Measurements from ENCODE around the gene ERLEC1.
A peak's percentile ranks its signal among the peaks of the same experiment; 100 is the strongest.

The ERLEC1 gene

DNA sequence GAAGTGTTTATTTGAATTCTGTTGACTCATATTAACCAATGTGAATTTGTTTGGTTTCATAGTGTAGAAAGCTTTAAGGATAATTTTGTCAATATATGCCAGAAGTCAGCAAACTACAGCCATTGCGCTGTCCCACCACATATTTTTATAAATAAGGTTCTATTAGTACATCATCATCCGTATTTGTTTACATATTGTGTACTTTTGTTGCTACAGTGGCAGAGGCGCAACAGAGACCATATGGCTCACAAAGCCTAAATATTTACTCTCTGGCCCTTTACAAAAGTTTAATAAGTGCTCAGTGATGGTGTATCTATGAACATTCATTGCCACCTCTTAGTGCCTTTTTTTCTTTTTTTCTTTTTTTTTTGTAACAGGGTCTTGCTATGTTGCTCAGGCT is 6.4 kb downstream of the ERLEC1 start:
- no peak overlapping the region for H3K4me3 ChIP-seq (ENCODE audit: low read length)
- no peak for TF ChIP-seq CTCF (IDR thresholded peaks at IDR 0.05; ENCODE audit: insufficient read depth, low read depth, low read length, missing control alignments)
- no peak for DNase-seq (ENCODE audit: low read depth)

GRCh38 chr2:53793821-53794220 is 7.0 kb downstream of the ERLEC1 start:
- no peak for TF ChIP-seq CTCF (IDR thresholded peaks at IDR 0.05; ENCODE audit: insufficient read depth, low read depth, low read length, missing control alignments)
- no peak overlapping the region for H3K4me3 ChIP-seq (ENCODE audit: low read length)
- DNase-seq (ENCODE audit: low read depth): no peak

DNA sequence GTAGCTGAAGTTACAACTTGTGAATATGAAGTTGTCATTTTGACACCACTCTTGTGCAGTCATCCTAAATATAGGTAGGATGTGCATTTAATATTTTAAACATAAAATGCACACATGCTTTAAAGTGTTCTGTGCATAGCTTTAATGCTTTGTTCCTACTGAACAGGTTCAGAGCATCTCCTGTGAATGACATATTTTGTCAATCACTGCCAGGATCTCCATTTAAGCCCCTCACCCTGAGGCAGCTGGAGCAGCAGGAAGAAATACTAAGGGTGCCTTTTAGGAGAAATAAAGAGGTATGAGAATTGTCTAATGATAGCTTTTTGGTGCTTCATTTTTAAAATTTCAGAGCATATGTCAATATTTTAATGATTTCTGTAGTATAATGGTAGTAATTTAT is 14.7 kb downstream of the ERLEC1 start:
- no peak for DNase-seq (ENCODE audit: low read depth)
- no peak overlapping the region for H3K4me3 ChIP-seq (ENCODE audit: low read length)
- no peak for TF ChIP-seq CTCF (IDR thresholded peaks at IDR 0.05; ENCODE audit: insufficient read depth, low read depth, low read length, missing control alignments)

GRCh38 chr2:53802617-53803151 is 15.8 kb downstream of the ERLEC1 start:
- no peak for DNase-seq (ENCODE audit: low read depth)
- no peak overlapping the region for H3K4me3 ChIP-seq (ENCODE audit: low read length)
- TF ChIP-seq CTCF (IDR thresholded peaks at IDR 0.05; ENCODE audit: insufficient read depth, low read depth, low read length, missing control alignments): no peak

DNA sequence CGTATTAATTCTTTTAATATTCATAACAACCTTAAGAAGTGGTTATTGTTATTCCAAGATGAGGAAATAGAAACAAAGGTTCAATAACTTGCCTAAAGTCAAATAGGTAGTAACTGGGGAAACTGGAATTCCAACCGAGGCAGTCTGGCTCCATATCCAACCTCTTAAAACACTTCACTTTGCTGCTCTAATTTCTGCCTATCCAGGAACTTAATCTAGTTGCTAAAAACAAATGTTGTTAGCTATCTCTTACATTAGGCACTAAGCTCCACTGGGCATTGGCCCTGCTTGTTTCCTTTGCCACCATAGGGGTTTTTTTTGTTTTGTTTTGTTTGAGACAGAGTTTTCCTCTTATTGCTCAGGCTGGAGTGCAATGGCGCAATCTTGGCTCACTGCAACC is 24.8 kb downstream of the ERLEC1 start:
- TF ChIP-seq CTCF (IDR thresholded peaks at IDR 0.05; ENCODE audit: insufficient read depth, low read depth, low read length, missing control alignments): no peak
- no peak overlapping the region for H3K4me3 ChIP-seq (ENCODE audit: low read length)
- DNase-seq (ENCODE audit: low read depth): no peak

DNA sequence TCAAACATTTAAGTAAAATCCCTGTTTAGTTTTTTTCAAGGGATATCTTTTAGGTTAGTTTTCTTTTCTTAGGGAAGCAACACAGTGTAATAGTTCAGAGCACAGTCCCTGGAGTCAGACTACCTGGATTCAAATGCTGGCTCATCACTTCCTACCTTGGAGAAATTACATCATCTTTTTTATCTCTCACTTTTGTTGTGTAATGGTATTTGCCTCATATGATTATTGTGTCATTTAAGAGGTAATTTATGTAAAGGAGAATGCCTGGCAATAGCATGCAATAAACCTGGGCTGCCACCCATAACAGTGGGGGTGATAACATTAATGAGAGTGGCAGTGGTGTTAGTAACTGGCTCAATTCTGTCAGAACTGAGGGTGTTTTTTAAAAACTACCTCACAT is 26.3 kb downstream of the ERLEC1 start:
- no peak for TF ChIP-seq CTCF (IDR thresholded peaks at IDR 0.05; ENCODE audit: insufficient read depth, low read depth, low read length, missing control alignments)
- DNase-seq (ENCODE audit: low read depth): peak; percentile 67
- no peak overlapping the region for H3K4me3 ChIP-seq (ENCODE audit: low read length)

GRCh38 chr2:53818854-53819435 is 32.1 kb downstream of the ERLEC1 start:
- no peak overlapping the region for H3K4me3 ChIP-seq (ENCODE audit: low read length)
- no peak for TF ChIP-seq CTCF (IDR thresholded peaks at IDR 0.05; ENCODE audit: insufficient read depth, low read depth, low read length, missing control alignments)

More at GRCh38 chr2:53818854-53819435, 32.1 kb downstream of the ERLEC1 start:
- no peak for DNase-seq (ENCODE audit: low read depth)
